GM18870 (cell line): ENCODE data around the gene SOS1.
"Not testable (repeated sequence)": the region's sequence is repeated elsewhere in the genome, so short reads cannot be mapped to it uniquely, and the experiment has no call there.

Experiments used
- ATAC-seq: cut with Tn5 transposase; IDR thresholded peaks from one replicate; pipeline ENCODE4 v1.9.1; 2021; ENCODE audit warnings: moderate library complexity; ENCODE audit not compliant: unreplicated experiment

The SOS1 gene

GRCh38 chr2:39120771-39121522 lies at the start of gene SOS1:
Gene SOS1 (minus strand): TSS chr2:39121051. CDS start chr2:39120422, 629 bp downstream.
- peak; percentile 57 for ATAC-seq

DNA sequence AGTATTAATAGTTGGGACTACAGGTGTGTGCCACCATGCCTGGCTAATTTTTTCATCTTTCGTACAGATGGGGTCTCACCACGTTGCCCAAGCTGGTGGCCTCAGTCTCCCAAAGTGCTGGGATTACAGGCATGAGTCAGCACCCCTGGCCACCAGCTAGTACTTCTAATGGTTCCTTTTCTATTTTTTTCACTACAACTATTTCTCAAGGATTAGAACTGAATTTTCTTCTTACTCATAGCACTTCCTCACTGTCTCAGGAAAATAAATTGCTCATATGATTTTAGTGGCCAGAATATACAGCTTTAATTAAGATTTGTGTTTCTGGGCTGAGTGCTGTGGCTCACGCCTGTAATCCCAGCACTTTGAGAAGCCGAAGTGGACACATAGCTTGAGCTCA lies 43.2 kb upstream of the SOS1 start:
- no peak for ATAC-seq

GRCh38 chr2:39160982-39161381 lies 40.1 kb upstream of the SOS1 start:
- no peak for ATAC-seq

DNA sequence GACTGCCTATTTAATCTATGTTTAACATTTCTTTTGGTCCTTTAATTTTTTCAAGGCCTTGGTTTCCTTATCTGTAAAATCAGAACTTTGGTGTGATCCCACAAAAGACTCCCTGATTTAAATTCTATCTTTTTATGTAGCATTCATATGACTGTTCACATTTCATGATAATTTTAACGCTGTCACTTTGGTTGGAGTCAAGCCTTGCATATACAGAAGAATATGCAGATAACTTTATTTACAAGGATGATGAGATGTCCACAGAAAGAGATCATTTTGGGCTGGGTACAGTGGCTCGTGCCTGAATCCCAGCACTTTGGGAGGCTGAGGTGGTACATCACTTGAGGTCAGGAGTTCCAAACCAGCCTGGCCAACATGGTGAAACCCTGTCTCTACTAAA lies 38.4 kb upstream of the SOS1 start:
- no peak for ATAC-seq

- ATAC-seq: no peak
These were observed 37.5 kb upstream of the SOS1 start for GRCh38 chr2:39158351-39158750.

DNA sequence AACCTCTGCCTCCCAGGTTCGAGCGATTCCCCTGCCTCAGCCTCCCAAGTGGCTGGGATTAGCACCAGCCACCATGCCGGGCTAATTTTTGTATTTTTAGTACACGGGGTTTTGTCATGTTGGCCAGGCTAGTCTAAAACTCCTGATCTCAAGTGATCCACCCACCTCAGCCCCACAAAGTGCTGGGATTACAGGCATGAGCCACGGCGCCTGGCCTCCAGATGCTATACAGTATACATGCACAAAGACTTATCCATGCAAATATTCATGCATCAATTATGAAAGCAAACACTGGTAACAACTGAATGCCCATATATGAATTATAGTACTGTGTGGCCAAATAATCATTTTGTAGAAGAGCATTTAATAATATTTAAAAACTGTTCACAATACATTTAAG lies 36.0 kb upstream of the SOS1 start:
- ATAC-seq: no peak

GRCh38 chr2:39156107-39156506 lies 35.3 kb upstream of the SOS1 start:
- ATAC-seq: no peak

DNA sequence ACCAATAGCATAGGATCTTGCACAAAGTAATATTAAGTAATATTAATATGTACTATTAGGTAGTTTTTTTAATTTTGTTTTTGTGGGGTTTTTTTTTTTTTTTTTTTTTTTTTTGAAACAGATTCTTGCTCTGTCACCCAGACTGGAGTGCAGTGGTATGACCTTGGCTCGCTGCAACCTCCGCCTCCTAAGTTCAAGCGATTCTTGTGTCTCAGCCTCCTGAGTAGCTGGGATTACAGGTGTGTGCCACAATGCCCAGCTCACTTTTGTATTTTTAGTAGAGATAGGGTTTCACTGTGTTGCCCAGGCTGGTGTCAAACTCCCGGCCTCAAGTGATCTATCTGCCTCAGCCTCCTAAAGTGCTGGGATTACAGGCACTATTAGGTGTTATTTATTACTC lies 34.7 kb upstream of the SOS1 start:
- not testable (repeated sequence) for ATAC-seq

- no peak for ATAC-seq
These were observed 34.1 kb upstream of the SOS1 start for GRCh38 chr2:39154944-39155343.

- no peak for ATAC-seq
These were observed 32.5 kb upstream of the SOS1 start for GRCh38 chr2:39153312-39153711.

DNA sequence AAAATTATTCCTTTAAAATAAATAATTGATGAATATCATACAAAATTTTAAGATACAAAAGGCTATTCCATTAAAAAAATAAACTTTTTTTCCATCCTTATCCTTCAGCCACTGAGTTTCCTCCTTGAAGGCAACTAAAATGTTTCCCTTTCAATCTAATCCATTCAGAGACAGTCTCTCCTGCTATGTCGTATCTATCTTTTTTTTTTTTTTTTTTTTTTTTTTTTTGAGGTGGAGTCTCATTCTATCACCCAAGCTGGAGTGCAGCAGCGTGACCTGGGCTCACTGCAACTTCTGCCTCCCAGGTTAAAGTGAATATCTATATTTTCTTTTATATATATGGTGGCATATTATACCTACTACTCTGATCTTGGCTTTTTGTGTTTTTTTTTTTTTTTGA lies 31.7 kb upstream of the SOS1 start:
- ATAC-seq: no peak

GRCh38 chr2:39150890-39151497 lies 30.1 kb upstream of the SOS1 start:
- no peak for ATAC-seq

DNA sequence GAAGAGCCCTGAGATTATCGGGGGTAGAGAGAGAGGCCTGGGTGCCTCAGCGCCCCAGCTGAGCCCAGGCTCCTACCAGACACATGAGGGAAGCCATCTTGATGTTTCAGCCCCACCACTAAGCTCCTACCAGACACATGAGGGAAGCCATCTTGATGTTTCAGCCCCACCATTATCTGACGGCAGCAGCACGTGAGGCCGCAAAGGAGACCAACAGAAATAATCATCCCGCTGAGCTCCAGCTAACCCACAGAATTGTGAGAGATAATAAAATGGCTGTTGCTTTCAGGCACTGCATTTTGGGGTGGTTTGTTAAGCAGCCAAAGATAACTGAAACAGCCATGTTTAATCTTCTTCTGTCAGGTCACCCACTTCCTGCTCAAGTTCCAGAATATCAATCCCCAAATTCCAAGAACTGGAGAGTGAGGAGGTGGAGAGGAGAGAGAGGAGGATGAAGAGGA lies 29.3 kb upstream of the SOS1 start:
- ATAC-seq: no peak

- ATAC-seq: no peak
These were observed 25.8 kb upstream of the SOS1 start for GRCh38 chr2:39146630-39147029.

DNA sequence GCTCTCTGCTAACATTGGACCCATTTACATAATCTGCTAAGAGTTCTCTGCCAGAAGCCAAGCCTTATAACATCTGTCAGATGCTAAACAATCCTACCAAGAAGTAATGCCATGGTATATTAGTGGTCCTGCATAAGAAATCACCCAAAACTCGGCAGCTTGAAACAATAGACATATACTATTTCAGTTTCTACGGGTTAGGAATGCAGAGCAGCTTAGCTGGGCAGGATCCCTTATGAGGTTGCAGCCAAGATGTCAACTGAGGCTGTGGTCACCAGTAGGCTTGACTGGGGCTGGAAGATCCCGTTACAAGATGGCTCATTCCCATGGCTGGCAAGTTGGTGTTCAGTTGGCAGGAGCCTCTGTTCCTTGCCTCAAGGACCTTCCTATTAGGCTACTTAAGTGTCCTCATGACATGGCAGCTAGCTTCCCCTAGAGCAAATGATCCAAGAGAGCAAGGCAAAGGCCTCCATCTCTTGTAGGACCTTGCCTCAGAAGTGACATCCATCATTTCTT lies 25.1 kb upstream of the SOS1 start:
- ATAC-seq: no peak

DNA sequence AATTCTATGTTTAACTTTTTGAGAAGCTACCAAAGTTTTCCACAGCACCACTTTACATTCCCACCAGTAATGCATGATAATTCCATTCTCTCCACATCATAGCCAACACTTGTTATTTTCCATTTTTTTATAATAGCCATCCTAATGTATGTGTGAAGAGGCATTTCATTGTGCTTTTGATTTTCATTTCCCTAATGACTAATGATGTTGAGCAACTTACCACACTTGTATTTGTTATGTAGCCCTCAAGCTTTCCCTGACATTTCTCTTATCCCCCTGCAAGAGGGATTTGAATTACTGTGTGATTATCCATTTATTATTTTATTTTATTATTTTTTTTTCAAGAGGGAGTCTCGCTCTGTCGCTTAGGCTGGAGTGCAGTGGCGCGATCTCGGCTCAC lies 23.6 kb upstream of the SOS1 start:
- ATAC-seq: no peak

- ATAC-seq: no peak
These were observed 22.2 kb upstream of the SOS1 start for GRCh38 chr2:39142904-39143605.

DNA sequence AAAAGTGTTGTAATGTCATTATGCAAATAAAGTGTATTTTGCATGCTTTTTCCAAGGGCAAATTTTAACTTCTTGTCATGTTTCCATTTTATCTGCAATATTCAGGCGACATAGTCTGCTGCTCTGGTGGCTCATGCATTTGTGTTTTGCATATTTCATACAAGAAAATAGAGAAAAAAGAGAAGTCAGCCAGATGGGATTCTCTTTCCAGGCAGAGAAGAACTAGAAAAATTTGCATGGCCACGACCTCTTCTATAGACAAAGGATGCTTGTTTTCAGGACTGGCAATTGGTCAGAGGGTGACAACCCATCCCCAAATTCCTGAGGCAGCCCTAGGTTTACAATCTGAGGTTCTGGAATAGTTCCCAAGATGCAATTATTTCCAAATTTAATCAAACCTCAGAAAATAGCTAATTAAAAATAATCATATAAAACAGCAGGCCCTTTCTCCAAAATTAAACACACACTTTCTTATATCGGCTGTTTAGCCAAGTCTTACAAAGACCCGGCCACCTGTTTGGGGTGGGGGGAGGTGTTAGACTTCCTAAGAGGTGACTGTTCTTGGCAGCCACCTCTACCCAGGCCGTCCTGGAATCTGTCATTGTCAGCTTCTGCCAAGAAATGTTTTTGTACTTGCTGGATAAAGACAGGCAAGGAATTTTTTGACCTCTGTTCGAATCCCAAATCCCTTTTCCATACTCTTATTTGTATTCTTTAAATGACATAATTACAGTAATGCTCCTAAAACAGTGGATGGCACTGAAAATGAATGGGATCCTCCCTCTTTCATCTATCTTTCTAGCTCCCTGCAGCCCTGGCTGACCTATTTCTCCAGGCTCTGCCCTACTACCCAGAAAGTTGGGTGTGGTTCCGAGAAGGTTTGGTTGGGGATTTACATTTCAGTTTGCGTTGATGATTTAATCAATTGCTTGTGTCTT lies 20.8 kb upstream of the SOS1 start:
- peak; percentile 52 for ATAC-seq

DNA sequence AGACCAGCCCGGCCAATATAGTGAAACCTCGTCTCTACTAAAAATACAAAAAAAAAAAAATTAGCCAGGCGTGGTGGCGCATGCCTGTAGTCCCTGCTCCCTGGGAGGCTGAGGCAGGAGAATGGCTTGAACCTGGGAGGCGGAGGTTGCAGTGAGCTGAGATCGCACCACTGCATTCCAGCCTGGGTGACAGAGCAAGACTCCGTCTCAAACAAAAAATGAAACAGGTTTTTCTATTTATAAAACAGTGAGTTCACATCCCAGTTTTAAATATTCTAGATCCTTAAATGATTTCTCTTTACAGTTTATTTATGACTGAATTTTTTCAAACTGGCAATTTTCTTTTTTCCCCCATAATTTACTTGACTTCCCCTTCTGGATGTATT lies 20.1 kb upstream of the SOS1 start:
- ATAC-seq: not testable (repeated sequence)

- ATAC-seq: no peak
These were observed 19.5 kb upstream of the SOS1 start for GRCh38 chr2:39140322-39140847.
